ENCODE results near the gene LRRC56.

Gene LRRC56

GRCh38 chr11:592501-592900, 55.2 kb downstream of the LRRC56 start:
- TF ChIP-seq, protein P1, sequence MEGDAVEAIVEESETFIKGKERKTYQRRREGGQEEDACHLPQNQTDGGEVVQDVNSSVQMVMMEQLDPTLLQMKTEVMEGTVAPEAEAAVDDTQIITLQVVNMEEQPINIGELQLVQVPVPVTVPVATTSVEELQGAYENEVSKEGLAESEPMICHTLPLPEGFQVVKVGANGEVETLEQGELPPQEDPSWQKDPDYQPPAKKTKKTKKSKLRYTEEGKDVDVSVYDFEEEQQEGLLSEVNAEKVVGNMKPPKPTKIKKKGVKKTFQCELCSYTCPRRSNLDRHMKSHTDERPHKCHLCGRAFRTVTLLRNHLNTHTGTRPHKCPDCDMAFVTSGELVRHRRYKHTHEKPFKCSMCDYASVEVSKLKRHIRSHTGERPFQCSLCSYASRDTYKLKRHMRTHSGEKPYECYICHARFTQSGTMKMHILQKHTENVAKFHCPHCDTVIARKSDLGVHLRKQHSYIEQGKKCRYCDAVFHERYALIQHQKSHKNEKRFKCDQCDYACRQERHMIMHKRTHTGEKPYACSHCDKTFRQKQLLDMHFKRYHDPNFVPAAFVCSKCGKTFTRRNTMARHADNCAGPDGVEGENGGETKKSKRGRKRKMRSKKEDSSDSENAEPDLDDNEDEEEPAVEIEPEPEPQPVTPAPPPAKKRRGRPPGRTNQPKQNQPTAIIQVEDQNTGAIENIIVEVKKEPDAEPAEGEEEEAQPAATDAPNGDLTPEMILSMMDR (IDR thresholded peaks at IDR 0.05), result no peak
- Histone ChIP-seq H3K27me3 (no peaks in the 10 kb centered on the region), H3K4me3 (ENCODE audit: low read depth in 1 of 2, low read length in 1 of 2) (no peak overlapping the region), H3K4me1 (ENCODE audit: control insufficient read depth in 1 of 2, insufficient read depth in 1 of 2, low read depth in 1 of 2, low read length in 1 of 2) (no peaks in the 10 kb centered on the region), H3K27ac (no peak overlapping the region), H3K9me3 (no peaks in the 10 kb centered on the region), H3K36me3 (peaks cover 97% of the 10 kb centered on the region)

- Histone ChIP-seq H3K27me3 (no peaks in the 10 kb centered on the region), H3K36me3 (peaks cover 97% of the 10 kb centered on the region), H3K4me1 (ENCODE audit: control insufficient read depth in 1 of 2, insufficient read depth in 1 of 2, low read depth in 1 of 2, low read length in 1 of 2) (no peaks in the 10 kb centered on the region), H3K9me3 (no peaks in the 10 kb centered on the region), H3K27ac (no peak overlapping the region), H3K4me3 (ENCODE audit: low read depth in 1 of 2, low read length in 1 of 2) (no peak overlapping the region)
- TF ChIP-seq, protein P1 (IDR thresholded peaks at IDR 0.05), result no peak
Observed at GRCh38 chr11:592918-593317, 55.6 kb downstream of the LRRC56 start.

GRCh38 chr11:593347-593746, 56.0 kb downstream of the LRRC56 start:
- peaks cover 98% of the 10 kb centered on the region for H3K36me3 ChIP-seq
- TF ChIP-seq, protein P1 (IDR thresholded peaks at IDR 0.05), result no peak
- no peaks in the 10 kb centered on the region for H3K9me3 ChIP-seq
- no peak overlapping the region for H3K27ac ChIP-seq
- H3K27me3 ChIP-seq, result no peaks in the 10 kb centered on the region
- H3K4me3 ChIP-seq (ENCODE audit: low read depth in 1 of 2, low read length in 1 of 2), result no peak overlapping the region
- H3K4me1 ChIP-seq (ENCODE audit: control insufficient read depth in 1 of 2, insufficient read depth in 1 of 2, low read depth in 1 of 2, low read length in 1 of 2), result no peaks in the 10 kb centered on the region

GRCh38 chr11:595400-595799, 58.1 kb downstream of the LRRC56 start:
- Histone ChIP-seq H3K36me3 (peaks cover 97% of the 10 kb centered on the region), H3K27ac (no peak overlapping the region), H3K27me3 (no peaks in the 10 kb centered on the region), H3K9me3 (no peaks in the 10 kb centered on the region), H3K4me1 (ENCODE audit: control insufficient read depth in 1 of 2, insufficient read depth in 1 of 2, low read depth in 1 of 2, low read length in 1 of 2) (no peaks in the 10 kb centered on the region), H3K4me3 (ENCODE audit: low read depth in 1 of 2, low read length in 1 of 2) (no peak overlapping the region)
- TF ChIP-seq, protein P1 (IDR thresholded peaks at IDR 0.05), result no peak

GRCh38 chr11:596374-596773, 59.0 kb downstream of the LRRC56 start:
- H3K27ac ChIP-seq, result no peak overlapping the region
- TF ChIP-seq, protein P1 (IDR thresholded peaks at IDR 0.05), result no peak
- no peaks in the 10 kb centered on the region for H3K4me1 ChIP-seq (ENCODE audit: control insufficient read depth in 1 of 2, insufficient read depth in 1 of 2, low read depth in 1 of 2, low read length in 1 of 2)
- H3K9me3 ChIP-seq, result no peaks in the 10 kb centered on the region
- H3K4me3 ChIP-seq (ENCODE audit: low read depth in 1 of 2, low read length in 1 of 2), result no peak overlapping the region
- H3K27me3 ChIP-seq, result no peaks in the 10 kb centered on the region
- H3K36me3 ChIP-seq, result peaks cover 96% of the 10 kb centered on the region

DNA sequence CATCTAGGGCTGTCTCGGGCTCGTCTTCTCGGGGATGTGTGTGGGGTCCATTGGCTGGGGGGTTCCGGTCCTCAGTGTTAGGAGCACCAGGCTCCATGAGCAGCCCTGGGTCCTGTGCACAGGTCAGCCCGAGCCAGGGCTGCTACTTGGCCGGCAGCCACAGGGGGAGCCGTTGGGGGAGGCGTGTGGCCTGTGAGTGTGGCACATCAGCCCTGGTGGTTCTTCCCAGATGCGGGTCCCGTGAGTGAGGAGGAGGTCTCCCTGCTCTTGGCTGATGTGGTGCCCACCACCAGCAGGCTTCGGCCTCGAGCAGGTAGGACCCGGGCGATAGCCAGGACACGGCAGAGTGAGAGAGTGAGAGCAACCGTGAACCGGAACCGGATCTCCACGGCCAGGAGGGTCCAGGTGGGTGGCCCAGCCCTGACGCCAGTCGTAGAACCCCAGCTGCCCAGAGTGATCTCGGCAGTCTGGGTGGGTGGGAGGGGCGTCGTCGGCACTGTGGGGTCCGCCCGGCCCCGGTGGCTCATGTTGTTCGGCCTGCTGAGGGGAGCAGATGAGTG, 59.9 kb downstream of the LRRC56 start:
- Histone ChIP-seq H3K36me3 (peaks cover 96% of the 10 kb centered on the region), H3K27ac (no peak overlapping the region), H3K27me3 (no peaks in the 10 kb centered on the region), H3K4me1 (ENCODE audit: control insufficient read depth in 1 of 2, insufficient read depth in 1 of 2, low read depth in 1 of 2, low read length in 1 of 2) (no peaks in the 10 kb centered on the region), H3K9me3 (no peaks in the 10 kb centered on the region), H3K4me3 (ENCODE audit: low read depth in 1 of 2, low read length in 1 of 2) (no peak overlapping the region)
- TF ChIP-seq, protein P1 (IDR thresholded peaks at IDR 0.05), result no peak
